ENCODE results near the gene TUBGCP3. TPM values are rescaled to one million over a fixed set of nuclear protein-coding genes. Genes with fewer than 3 reads are reported as not detected.

The TUBGCP3 gene
- total RNA-seq, 1 donor, result 17.0 TPM

GRCh38 chr13:112510002-112510780 lies 77.8 kb downstream of the TUBGCP3 start:
- Histone ChIP-seq H3K9me3 (ENCODE audit: low read depth, low read length) (no peaks in the 10 kb centered on the region), H3K4me1 (ENCODE audit: insufficient read depth, low read length) (peaks cover 8% of the 10 kb centered on the region), H3K4me2 (ENCODE audit: insufficient read depth, low read length) (no peak overlapping the region), H3K36me3 (ENCODE audit: insufficient read depth, low read length) (peaks cover 16% of the 10 kb centered on the region), H3K4me3 (ENCODE audit: insufficient read depth, low read length) (no peak overlapping the region), H3K27ac (ENCODE audit: low read depth, low read length) (no peak overlapping the region), H2AFZ (ENCODE audit: low read length) (no peak overlapping the region), H4K20me1 (ENCODE audit: insufficient read depth, low read length) (no peaks in the 10 kb centered on the region), H3K27me3 (ENCODE audit: insufficient read depth, low read length) (no peaks in the 10 kb centered on the region), H3K79me2 (ENCODE audit: insufficient read depth, low read length) (no peaks in the 10 kb centered on the region)
- TF ChIP-seq CTCF (IDR thresholded peaks at IDR 0.05; ENCODE audit: extremely low read depth, low read depth, low read length), result peak; percentile 58
- DNase-seq (ENCODE audit: insufficient read length, low spot score, missing footprints), result peak; percentile 90

GRCh38 chr13:112509190-112509589 lies 78.8 kb downstream of the TUBGCP3 start:
- H3K4me3 ChIP-seq (ENCODE audit: insufficient read depth, low read length), result no peak overlapping the region
- no peak for TF ChIP-seq CTCF (IDR thresholded peaks at IDR 0.05; ENCODE audit: extremely low read depth, low read depth, low read length)
- H3K36me3 ChIP-seq (ENCODE audit: insufficient read depth, low read length), result peaks cover 16% of the 10 kb centered on the region
- no peaks in the 10 kb centered on the region for H4K20me1 ChIP-seq (ENCODE audit: insufficient read depth, low read length)
- peaks cover 8% of the 10 kb centered on the region for H3K4me1 ChIP-seq (ENCODE audit: insufficient read depth, low read length)
- DNase-seq (ENCODE audit: insufficient read length, low spot score, missing footprints), result no peak
- H3K9me3 ChIP-seq (ENCODE audit: low read depth, low read length), result no peaks in the 10 kb centered on the region
- no peak overlapping the region for H3K4me2 ChIP-seq (ENCODE audit: insufficient read depth, low read length)
- H3K27me3 ChIP-seq (ENCODE audit: insufficient read depth, low read length), result no peaks in the 10 kb centered on the region
- no peak overlapping the region for H2AFZ ChIP-seq (ENCODE audit: low read length)
- H3K27ac ChIP-seq (ENCODE audit: low read depth, low read length), result no peak overlapping the region
- no peaks in the 10 kb centered on the region for H3K79me2 ChIP-seq (ENCODE audit: insufficient read depth, low read length)

GRCh38 chr13:112506046-112506445 lies 81.9 kb downstream of the TUBGCP3 start:
- peaks cover 26% of the 10 kb centered on the region for H3K36me3 ChIP-seq (ENCODE audit: insufficient read depth, low read length)
- H2AFZ ChIP-seq (ENCODE audit: low read length), result no peak overlapping the region
- H3K9me3 ChIP-seq (ENCODE audit: low read depth, low read length), result no peaks in the 10 kb centered on the region
- H3K4me1 ChIP-seq (ENCODE audit: insufficient read depth, low read length), result peaks cover 6% of the 10 kb centered on the region
- H3K4me3 ChIP-seq (ENCODE audit: insufficient read depth, low read length), result no peak overlapping the region
- H3K79me2 ChIP-seq (ENCODE audit: insufficient read depth, low read length), result no peaks in the 10 kb centered on the region
- H3K4me2 ChIP-seq (ENCODE audit: insufficient read depth, low read length), result no peak overlapping the region
- no peak overlapping the region for H3K27ac ChIP-seq (ENCODE audit: low read depth, low read length)
- H3K27me3 ChIP-seq (ENCODE audit: insufficient read depth, low read length), result no peaks in the 10 kb centered on the region
- no peaks in the 10 kb centered on the region for H4K20me1 ChIP-seq (ENCODE audit: insufficient read depth, low read length)
- no peak for DNase-seq (ENCODE audit: insufficient read length, low spot score, missing footprints)
- TF ChIP-seq CTCF (IDR thresholded peaks at IDR 0.05; ENCODE audit: extremely low read depth, low read depth, low read length), result no peak

- Histone ChIP-seq H3K27me3 (ENCODE audit: insufficient read depth, low read length) (no peaks in the 10 kb centered on the region), H3K4me1 (ENCODE audit: insufficient read depth, low read length) (no peaks in the 10 kb centered on the region), H3K9me3 (ENCODE audit: low read depth, low read length) (no peaks in the 10 kb centered on the region), H3K79me2 (ENCODE audit: insufficient read depth, low read length) (no peaks in the 10 kb centered on the region), H3K4me2 (ENCODE audit: insufficient read depth, low read length) (no peak overlapping the region), H4K20me1 (ENCODE audit: insufficient read depth, low read length) (no peaks in the 10 kb centered on the region), H3K4me3 (ENCODE audit: insufficient read depth, low read length) (no peak overlapping the region), H3K27ac (ENCODE audit: low read depth, low read length) (no peak overlapping the region), H3K36me3 (ENCODE audit: insufficient read depth, low read length) (peaks cover 18% of the 10 kb centered on the region), H2AFZ (ENCODE audit: low read length) (no peak overlapping the region)
- TF ChIP-seq CTCF (IDR thresholded peaks at IDR 0.05; ENCODE audit: extremely low read depth, low read depth, low read length), result no peak
- no peak for DNase-seq (ENCODE audit: insufficient read length, low spot score, missing footprints)
Observed at GRCh38 chr13:112496166-112496565, 91.8 kb downstream of the TUBGCP3 start.

All from osteoblast (primary cell).